Measurements from ENCODE around the gene STAB1.

The STAB1 gene

DNA sequence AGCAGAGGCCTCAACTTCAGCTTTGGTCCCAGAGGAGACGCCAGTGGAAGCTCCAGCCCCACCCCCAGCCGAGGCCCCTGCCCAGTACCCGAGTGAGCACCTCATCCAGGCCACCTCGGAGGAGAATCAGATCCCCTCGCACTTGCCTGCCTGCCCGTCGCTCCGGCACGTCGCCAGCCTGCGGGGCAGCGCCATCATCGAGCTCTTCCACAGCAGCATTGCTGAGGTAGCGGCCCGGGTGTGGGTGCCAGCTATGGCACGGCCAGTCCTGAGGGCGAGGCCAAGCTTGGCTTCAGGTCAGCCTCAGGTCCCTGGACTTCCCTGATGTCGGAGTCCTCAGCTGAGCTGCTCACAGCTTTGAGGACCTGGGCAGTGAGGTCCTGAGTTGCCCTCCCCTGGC is 5.7 kb upstream of the STAB1 start:
- TF ChIP-seq, protein P1, sequence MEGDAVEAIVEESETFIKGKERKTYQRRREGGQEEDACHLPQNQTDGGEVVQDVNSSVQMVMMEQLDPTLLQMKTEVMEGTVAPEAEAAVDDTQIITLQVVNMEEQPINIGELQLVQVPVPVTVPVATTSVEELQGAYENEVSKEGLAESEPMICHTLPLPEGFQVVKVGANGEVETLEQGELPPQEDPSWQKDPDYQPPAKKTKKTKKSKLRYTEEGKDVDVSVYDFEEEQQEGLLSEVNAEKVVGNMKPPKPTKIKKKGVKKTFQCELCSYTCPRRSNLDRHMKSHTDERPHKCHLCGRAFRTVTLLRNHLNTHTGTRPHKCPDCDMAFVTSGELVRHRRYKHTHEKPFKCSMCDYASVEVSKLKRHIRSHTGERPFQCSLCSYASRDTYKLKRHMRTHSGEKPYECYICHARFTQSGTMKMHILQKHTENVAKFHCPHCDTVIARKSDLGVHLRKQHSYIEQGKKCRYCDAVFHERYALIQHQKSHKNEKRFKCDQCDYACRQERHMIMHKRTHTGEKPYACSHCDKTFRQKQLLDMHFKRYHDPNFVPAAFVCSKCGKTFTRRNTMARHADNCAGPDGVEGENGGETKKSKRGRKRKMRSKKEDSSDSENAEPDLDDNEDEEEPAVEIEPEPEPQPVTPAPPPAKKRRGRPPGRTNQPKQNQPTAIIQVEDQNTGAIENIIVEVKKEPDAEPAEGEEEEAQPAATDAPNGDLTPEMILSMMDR (IDR thresholded peaks at IDR 0.05; ENCODE audit: extremely low read depth, missing control alignments): no peak
- DNase-seq (ENCODE audit: low spot score): no peak

DNA sequence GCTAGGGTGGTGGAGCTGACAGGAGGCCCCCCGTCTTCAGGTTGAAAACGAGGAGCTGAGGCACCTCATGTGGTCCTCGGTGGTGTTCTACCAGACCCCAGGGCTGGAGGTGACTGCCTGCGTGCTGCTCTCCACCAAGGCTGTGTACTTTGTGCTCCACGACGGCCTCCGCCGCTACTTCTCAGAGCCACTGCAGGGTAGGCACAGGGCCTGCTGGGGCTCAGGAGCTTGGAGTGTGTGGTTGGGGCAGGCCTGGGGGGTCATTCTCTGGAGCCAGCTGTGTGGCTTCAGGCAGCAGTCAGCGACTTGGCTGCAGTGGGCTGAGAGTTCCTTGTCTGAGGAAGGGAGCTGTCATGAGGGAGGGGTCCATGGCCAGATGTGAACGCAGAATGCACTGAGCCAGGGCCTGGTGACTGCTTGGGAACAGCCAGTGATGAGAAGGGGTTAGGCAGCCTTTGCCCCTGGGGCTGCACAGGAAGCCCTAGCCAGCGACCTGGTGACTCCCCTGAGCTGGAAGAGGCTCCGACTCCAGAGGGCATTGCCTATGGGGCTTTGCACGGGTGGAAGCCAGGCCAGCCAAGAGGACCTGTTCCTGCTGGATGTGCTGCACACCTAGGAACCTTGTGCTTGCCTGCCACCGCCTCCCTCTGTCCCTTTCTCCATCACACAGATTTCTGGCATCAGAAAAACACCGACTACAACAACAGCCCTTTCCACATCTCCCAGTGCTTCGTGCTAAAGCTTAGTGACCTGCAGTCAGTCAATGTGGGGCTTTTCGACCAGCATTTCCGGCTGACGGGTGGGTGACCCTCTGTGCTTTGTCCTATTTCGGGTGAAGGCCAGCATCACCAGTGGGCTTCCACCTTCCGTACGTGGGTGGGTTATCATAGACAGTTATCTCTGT is 4.9 kb upstream of the STAB1 start:
- no peak for DNase-seq (ENCODE audit: low spot score)
- TF ChIP-seq, protein P1 (IDR thresholded peaks at IDR 0.05; ENCODE audit: extremely low read depth, missing control alignments): no peak

DNA sequence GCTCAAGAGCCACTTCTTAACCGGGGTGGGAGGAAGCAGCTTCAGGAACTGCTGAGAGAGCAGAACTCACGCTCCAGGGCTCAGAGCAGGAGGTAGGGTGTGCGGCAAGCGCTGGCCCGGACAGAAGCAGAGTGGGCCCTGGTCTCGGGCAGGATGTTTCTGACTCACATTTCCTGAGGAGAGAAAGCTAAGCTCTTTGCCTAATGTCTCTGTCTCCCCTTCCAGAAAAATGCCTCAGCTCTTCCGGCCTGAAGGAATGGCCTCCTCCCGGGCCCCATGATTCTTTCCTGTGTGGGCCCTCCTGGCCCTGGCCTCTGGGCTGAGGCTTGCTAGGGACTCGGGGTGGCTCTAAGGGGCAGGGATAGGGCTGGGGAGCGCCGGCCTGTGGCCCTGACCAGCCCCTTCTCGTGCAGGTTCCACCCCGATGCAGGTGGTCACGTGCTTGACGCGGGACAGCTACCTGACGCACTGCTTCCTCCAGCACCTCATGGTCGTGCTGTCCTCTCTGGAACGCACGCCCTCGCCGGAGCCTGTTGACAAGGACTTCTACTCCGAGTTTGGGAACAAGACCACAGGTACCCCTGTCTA is 4.1 kb upstream of the STAB1 start:
- TF ChIP-seq, protein P1 (IDR thresholded peaks at IDR 0.05; ENCODE audit: extremely low read depth, missing control alignments): no peak
- no peak for DNase-seq (ENCODE audit: low spot score)

DNA sequence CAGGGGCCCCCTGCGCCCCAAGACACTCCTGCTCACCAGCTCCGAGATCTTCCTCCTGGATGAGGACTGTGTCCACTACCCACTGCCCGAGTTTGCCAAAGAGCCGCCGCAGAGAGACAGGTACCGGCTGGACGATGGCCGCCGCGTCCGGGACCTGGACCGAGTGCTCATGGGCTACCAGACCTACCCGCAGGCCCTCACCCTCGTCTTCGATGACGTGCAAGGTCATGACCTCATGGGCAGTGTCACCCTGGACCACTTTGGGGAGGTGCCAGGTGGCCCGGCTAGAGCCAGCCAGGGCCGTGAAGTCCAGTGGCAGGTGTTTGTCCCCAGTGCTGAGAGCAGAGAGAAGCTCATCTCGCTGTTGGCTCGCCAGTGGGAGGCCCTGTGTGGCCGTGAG is 3.1 kb upstream of the STAB1 start:
- TF ChIP-seq, protein P1 (IDR thresholded peaks at IDR 0.05; ENCODE audit: extremely low read depth, missing control alignments): no peak
- DNase-seq (ENCODE audit: low spot score): no peak

DNA sequence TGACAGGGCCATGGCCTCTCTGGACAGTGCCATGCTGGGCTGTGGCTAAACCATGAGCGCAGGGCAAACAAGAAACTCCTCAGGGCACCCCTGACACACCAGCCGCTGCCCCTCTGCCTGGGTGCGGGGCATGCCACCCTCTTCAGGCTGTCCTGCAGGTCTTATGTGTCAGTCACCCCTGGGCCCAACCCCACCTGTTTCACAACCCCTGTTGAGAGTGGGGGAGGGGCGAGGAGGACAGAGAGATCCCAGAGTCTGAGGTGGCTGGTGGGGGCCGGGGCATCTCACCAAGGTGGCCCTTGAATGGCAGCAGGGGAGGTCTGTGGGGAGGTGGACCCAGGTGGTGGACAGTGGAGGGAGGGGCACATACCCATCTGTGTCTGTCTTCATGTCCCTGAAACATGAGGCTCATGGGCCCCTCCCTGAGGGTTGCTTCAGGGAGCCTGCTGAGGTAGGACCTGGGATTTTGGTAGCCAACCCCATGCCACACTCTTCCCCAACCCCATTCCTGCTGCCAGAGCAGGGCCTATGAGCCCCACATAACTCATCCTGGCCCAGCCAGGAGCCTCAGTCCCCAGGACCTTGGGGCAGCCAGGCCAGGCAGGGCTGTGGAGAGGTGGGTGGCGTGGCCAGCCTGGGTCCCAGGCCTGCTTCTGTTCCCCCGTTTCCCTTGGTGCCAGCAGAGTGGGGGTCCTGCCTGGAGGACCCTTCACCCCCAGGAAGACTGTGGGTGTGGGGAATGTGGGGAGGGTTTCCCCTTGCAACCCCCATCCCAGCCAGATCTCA is 1.7 kb upstream of the STAB1 start:
- no peak for DNase-seq (ENCODE audit: low spot score)
- TF ChIP-seq, protein P1 (IDR thresholded peaks at IDR 0.05; ENCODE audit: extremely low read depth, missing control alignments): no peak

DNA sequence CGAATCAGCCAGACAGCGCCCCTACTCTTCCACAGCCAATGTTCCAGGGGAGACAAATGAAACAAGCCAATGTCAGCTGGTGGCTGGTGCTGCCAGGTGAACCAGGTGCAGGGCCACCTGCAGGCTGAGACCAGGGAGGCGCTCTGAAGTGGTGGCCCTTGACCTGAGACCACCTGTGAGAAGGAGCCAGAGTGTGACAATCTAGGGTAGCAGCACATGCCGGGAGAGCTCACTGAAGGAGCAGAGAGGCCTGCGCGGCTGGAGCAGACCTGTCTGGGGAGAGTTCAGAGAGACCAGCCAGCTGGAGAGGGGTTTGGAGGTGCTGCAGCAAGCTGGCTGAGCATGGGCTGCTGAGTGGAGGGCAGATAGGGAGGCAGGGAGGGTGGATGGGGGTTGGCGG is 693 bp upstream of the STAB1 start:
- TF ChIP-seq, protein P1 (IDR thresholded peaks at IDR 0.05; ENCODE audit: extremely low read depth, missing control alignments): no peak
- no peak for DNase-seq (ENCODE audit: low spot score)

All from GM20000 (cell line).